Activated T-cell treated with anti-CD3 and anti-CD28 coated beads for 4 hours (primary cell): ENCODE data around the gene ST3GAL3.

Experiments
- DNase-seq: peaks from one replicate; pipeline ENCODE4 v3.0.0-alpha.2; 2020

Gene ST3GAL3, protein sequence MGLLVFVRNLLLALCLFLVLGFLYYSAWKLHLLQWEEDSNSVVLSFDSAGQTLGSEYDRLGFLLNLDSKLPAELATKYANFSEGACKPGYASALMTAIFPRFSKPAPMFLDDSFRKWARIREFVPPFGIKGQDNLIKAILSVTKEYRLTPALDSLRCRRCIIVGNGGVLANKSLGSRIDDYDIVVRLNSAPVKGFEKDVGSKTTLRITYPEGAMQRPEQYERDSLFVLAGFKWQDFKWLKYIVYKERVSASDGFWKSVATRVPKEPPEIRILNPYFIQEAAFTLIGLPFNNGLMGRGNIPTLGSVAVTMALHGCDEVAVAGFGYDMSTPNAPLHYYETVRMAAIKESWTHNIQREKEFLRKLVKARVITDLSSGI

DNA sequence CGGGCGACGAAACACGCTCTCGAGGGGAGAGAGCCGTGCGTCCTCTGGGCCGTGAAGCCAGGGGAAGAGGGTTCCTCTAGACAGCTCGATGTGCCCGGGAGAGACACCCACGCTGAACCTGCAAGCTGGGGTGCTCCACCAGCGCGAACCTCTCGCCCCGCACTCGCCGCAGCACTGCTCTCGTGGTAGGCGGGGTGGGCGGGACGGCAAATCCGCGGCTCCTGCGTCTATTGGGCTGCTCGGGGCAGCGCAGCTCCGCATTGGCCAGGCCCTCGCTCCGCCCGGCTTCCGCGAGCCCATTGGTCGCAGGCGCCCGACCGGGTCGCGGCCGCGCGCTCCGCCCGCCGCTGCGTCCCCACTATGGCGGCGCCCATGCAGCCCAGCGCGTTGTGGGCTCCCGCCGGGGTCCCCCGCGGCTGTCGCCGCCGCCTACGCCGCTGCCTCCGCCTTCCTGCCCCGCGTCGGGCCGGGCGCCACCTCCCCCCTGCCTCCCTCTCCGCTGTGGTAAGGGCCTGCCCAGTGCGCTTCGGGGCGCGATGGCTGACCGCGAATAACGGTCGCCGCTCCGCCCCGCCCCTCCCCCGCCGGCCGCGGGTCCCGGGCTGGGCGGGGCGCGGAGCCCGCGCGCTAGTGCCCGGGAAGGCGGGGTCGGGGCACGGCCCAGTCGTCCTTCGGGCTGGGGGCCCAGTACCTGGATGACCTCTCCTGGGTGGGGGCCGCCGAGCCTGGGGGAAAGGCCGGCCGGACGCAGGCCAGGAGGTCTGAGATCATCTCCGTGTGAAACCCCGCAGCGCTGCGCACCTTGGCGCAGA is at the start of gene ST3GAL3:
Gene ST3GAL3, plus strand, starts transcription at position 347 of the 812 bp plus-strand sequence. CDS start 28,727 bp downstream, outside the sequence.
- peak; percentile 88 for DNase-seq

DNA sequence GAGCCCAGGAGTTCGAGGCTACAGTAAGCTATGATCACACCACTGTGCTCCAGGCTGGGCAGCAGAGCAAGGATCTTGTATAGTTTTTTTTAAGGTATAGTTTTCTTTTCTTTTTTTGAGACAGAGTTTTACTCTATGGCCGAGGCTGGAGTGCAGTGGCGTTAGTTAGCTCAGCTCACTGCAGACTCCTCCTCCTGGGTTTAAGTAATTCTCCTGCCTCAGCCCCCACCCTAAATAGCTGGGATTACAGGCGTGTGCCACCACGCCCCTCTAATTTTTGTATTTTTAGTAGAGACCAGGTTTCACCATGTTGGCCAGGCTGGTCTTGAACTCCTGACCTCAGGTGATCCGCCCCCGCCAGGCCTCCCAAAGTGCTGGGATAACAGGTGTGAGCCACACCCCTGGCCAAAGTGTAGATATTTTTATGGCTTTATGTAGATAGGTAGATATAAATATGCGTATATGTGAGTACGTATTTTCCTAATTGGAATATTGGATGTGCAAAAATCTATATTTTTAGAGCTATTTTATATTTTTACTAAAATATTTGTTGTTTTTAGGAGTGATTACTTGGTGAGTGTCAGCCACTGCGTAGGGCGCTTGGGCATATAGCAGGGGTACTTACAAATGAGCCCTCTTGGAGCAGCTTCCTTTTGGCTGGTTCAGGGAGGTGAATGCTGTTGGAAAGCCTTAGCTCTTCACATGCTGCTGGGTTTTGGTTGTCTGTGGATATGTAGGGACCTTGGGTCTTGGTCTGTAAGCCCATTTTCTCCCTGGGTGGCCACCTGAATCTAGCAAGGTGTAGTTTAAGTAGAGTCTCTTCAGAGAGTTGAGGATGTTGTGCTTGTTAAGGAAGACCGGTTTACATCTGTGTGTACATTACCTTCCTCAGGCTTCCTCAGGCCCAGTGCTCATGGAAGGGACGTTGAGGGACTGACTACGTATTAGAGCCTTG is 47.8 kb upstream of the ST3GAL3 start:
- no peak for DNase-seq

GRCh38 chr1:43660355-43660754 is 47.0 kb upstream of the ST3GAL3 start:
- no peak for DNase-seq

GRCh38 chr1:43664369-43664768 is 43.0 kb upstream of the ST3GAL3 start:
- DNase-seq: no peak

DNA sequence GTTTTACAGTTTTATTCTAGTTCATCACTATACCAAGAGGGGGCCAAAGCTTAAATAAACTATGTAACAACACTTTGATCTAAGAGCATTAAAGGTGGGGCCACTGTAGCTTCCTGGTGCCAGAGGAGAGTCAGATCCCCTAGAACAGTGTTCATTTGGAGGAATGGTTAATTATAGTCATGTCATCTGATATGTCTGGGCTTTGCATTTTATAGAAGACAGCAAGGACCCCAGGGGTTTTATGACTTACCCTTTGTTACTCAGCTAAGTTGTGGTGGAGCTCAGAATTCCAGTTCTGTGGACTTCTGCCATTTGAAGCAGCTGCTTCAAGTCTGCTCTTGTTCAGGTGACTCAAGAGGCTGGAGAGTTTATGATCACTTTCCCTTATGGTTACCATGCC is 40.7 kb upstream of the ST3GAL3 start:
- DNase-seq: no peak

GRCh38 chr1:43668956-43669355 is 38.4 kb upstream of the ST3GAL3 start:
- no peak for DNase-seq

GRCh38 chr1:43669878-43670277 is 37.5 kb upstream of the ST3GAL3 start:
- DNase-seq: no peak

DNA sequence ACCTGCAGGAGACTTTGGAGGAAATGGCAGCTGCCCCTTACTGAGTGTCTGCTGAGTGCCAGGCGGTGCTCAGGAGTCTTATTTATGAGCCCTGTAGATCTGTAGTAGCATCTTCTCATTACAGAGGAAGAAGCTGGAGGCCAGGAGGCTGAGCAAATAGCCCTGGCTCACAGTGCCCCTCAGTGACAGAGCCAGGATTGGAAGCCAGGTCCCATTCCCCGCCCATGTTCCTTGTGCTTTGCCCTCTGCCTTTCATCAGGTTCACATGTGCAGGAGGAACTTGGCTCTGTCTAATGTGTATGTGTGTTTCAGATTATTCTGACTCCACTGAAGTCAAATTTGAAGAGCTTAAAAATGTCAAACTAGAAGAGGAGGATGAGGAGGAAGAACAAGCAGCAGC is 36.1 kb upstream of the ST3GAL3 start:
- DNase-seq: no peak

GRCh38 chr1:43671626-43672330 is 35.6 kb upstream of the ST3GAL3 start:
- DNase-seq: no peak

DNA sequence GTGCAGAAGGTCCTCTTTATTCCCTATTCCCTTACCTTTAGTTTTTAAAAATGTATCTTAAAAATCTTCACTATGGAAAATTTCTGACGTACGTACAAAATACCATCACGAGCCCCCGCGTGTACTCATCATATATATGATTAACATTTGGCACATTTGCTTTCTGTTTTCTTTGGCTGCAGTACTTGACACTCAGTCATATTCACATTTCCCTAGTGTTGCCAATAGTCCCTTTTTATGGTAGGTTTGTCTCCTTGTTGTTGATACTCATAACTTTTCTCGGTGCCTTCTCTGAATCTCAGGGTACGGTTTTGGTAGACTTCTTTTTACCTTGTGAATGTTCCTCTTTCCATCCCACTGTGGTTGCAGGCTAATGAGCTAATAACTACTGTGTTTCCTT is 34.1 kb upstream of the ST3GAL3 start:
- DNase-seq: no peak

DNA sequence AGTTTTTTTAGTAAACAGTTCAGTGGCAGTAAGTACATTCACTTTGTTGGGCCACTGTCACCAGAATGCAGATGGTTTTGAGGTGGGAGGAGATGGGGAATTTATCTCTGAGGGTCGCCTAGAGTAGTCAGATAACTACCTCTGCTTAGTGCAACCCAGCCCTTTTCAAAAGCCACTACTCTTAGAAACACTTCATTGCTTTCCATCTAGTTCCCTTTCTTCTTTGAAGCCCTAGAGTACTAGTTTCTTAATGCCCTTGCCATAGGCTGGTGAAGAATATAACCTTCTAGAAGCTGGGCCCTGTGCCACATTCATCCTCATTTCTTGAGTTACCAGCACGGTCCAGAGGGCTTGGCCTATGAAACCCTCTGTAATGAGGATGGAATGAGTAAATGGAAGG is 28.4 kb upstream of the ST3GAL3 start:
- no peak for DNase-seq

- no peak for DNase-seq
Measured at GRCh38 chr1:43683560-43683959, 23.8 kb upstream of the ST3GAL3 start.

- no peak for DNase-seq
Measured at GRCh38 chr1:43686801-43687200, 20.5 kb upstream of the ST3GAL3 start.

- no peak for DNase-seq
Measured at GRCh38 chr1:43687301-43688108, 19.8 kb upstream of the ST3GAL3 start.

DNA sequence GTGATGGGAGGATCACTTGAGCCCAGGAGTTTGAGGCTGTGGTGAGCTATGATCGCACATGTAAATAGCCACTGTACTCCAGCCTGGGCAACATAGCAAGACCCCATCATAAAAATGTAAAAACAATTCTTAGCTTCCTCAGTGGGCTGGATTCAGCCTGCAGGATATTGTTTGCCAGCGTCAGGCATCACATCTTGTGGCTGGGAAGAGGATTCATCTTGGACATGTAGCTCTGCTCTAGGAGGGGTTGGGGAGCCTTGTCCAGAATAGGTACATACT is 19.3 kb upstream of the ST3GAL3 start:
- no peak for DNase-seq

DNA sequence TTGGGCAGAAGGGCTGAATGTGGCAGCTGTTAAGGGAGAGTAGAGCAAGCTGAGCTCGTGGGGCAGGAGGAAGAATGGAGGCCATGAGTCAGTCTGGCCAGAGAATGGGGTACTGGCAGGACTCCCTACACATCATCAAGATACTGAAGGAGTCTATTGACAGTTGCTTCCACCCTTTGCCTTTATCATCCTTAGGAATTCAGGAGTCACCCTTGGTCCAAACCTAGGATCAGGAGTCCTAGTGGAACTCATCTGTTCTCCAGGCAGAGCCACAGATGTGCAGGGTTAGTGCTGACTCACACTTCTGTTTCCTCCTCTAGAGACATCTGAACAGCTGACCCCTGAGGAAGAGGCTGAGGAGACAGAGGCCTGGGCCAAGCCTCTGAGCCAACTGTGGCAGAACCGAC is 18.7 kb upstream of the ST3GAL3 start:
- DNase-seq: no peak

GRCh38 chr1:43689289-43689688 is 18.0 kb upstream of the ST3GAL3 start:
- DNase-seq: no peak

DNA sequence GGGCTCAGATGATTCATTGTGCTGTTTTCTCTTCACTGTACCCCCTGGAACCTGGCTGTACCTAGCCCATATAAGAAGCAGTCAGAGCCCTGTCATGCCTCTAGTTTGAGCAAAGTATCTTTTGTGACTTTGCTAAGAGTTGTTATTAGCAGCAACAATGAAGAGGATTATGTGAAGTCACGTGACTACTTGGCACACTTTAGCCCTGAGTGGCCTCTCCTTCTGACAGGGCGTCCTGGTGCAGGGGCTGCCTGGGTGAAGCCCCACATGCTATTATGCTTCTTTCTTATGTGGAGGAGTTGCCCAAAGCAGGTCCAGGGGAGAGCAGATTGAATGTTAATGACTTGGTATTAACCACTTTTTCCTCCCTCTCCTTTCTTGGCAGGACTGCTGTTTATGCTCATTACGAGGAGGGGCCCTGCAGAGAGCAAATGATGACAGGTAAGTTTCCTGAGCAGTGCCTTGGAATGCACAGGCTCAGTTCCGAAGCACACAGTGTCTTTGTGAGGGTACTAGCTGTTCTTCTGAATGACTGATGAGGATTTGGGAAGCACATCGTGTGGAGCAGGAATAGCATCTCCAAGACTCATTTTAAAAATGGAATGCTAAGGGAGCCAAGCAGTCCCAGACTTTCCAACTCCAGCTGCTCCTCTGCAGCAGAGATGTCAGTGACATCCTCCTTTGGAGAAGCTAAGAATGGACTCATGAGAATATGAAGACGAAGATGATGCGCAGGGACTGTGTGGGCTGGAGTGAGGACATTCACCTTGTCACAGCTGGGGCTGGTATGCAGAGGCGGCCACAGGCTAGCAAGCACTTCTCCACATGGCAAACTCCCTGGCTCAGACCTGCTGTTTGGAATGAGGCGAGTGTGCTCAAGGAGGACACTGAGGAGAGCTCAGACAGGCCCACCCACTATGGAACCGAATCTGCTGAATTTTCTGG is 15.2 kb upstream of the ST3GAL3 start:
- DNase-seq: no peak

DNA sequence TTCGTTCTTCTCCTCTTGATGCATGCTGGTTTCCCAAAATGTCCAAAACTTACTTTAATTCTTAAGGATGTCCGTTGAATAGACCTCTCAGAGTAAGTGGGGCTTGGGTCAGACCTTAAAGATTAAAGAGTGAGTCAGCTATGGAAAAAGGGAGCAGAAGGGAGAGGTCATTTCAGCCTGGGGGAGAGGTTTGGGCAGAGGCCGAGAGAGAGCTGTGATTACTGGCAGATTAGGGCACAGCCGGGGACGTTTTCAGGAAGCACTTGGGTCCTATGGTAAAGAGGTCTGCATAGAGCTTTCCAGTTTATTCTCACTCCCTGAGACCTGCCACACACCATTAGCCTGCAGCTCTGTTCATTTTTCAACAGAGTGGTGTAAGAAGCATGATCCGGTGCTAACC is 14.0 kb upstream of the ST3GAL3 start:
- DNase-seq: no peak

DNA sequence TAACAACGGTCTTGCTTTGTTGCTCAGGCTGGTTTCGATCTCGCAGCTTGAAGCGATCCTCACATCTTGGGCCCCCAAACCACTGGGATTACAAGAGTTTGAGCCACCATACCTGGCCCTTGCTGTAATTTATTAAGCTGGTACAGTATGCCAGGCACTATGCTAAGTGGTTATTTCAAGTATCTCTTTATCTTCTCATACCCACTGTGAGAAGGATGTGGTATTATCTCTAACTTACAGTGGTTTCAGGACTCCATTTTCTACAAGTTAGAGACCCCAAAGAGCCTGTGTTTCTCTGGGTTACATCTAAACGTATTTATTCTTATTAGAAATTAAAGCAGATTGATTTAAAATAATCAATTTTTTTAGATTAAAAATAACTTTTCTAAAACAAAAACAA is 8.1 kb upstream of the ST3GAL3 start:
- DNase-seq: no peak

DNA sequence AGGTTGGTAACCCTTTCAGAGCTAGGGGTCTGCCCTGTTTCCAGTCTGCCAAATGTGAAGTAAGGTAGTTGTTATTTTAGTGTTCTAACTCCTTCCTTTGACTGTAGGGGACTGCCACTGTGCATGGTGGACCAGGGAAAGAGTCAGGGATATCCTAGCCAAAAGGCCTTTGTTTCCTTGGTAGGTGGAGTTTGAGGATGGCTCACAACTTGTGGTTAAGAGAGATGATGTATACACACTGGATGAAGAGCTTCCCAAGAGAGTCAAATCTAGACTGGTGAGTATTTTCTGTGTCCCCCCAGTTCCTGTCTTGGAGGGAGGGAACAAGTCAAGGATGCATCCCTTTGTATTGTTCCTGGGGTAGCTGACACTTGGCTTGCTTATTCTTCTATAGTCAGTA is 3.5 kb upstream of the ST3GAL3 start:
- DNase-seq: no peak
